Activated CD4-positive, CD25-positive, alpha-beta regulatory T cell treated with anti-CD3 and anti-CD28 coated beads, Interleukin-2, amount 50 U/mL, for 16 hours (primary cell): ENCODE measurements around the gene ECT2.
"Not testable (repeated sequence)": the region's sequence is repeated elsewhere in the genome, so short reads cannot be mapped to it uniquely, and the experiment has no call there.

ENCODE experiments used
- DNase-seq: peaks from one replicate; pipeline ENCODE4 v3.0.0-alpha.2; 2020; ENCODE audit warnings: low read depth, low spot score

The ECT2 gene

GRCh38 chr3:172746475-172746874 is 4.1 kb upstream of the ECT2 start:
- DNase-seq = no peak

- DNase-seq = no peak
These were observed 1.1 kb upstream of the ECT2 start for GRCh38 chr3:172749230-172749965.

- DNase-seq = no peak
These were observed 508 bp upstream of the ECT2 start for GRCh38 chr3:172750069-172750367.

- DNase-seq = no peak
These were observed 714 bp downstream of the ECT2 start for GRCh38 chr3:172751175-172751704.

- no peak for DNase-seq
These were observed 2.1 kb downstream of the ECT2 start for GRCh38 chr3:172752651-172753050.

GRCh38 chr3:172753125-172753524 is 2.6 kb downstream of the ECT2 start:
- no peak for DNase-seq

GRCh38 chr3:172760416-172760815 is 9.9 kb downstream of the ECT2 start:
- not testable (repeated sequence) for DNase-seq

GRCh38 chr3:172766241-172766640 is 15.7 kb downstream of the ECT2 start:
- no peak for DNase-seq

- DNase-seq = no peak
These were observed 16.3 kb downstream of the ECT2 start for GRCh38 chr3:172766718-172767405.

GRCh38 chr3:172770382-172770781 is 19.9 kb downstream of the ECT2 start:
- DNase-seq = no peak

- DNase-seq = no peak
These were observed 21.1 kb downstream of the ECT2 start for GRCh38 chr3:172771672-172772071.

GRCh38 chr3:172776049-172776717 is 25.7 kb downstream of the ECT2 start:
- no peak for DNase-seq

GRCh38 chr3:172777901-172778300 is 27.4 kb downstream of the ECT2 start:
- no peak for DNase-seq

- no peak for DNase-seq
These were observed 31.7 kb downstream of the ECT2 start for GRCh38 chr3:172782235-172782634.

GRCh38 chr3:172786036-172786435 is 35.5 kb downstream of the ECT2 start:
- no peak for DNase-seq

GRCh38 chr3:172787019-172787418 is 36.5 kb downstream of the ECT2 start:
- no peak for DNase-seq

GRCh38 chr3:172787746-172788145 is 37.2 kb downstream of the ECT2 start:
- no peak for DNase-seq

GRCh38 chr3:172799246-172799645 is 48.7 kb downstream of the ECT2 start:
- no peak for DNase-seq

- no peak for DNase-seq
These were observed 49.6 kb downstream of the ECT2 start for GRCh38 chr3:172800156-172800555.

- no peak for DNase-seq
These were observed 53.0 kb downstream of the ECT2 start for GRCh38 chr3:172803489-172803888.

GRCh38 chr3:172804323-172804722 is 53.8 kb downstream of the ECT2 start:
- no peak for DNase-seq

GRCh38 chr3:172808969-172809546 is 58.5 kb downstream of the ECT2 start:
- no peak for DNase-seq
